NCI-H82 (cell line): ENCODE data around the gene APOO.

ENCODE experiments used
- DNase-seq: peaks from one replicate; lab custom pipeline; 2025; lab: John Stamatoyannopoulos, UW

Gene APOO

GRCh38 chrX:23907498-23908218, at the start of gene APOO, which contains the start of gene CXorf58:
Gene APOO, minus strand, starts transcription at chrX:23907938. Its CDS starts 236 bp downstream, at chrX:23907702.
Gene CXorf58, plus strand, starts transcription at chrX:23908006. Its CDS starts 2,297 bp downstream, at chrX:23910303.
- DNase-seq, result peak; percentile 98

GRCh38 chrX:23954396-23954795, 46.7 kb upstream of the APOO start:
- no peak for DNase-seq

GRCh38 chrX:23953908-23954269, 46.2 kb upstream of the APOO start:
- no peak for DNase-seq

- no peak for DNase-seq
Measured at GRCh38 chrX:23952984-23953907, 45.5 kb upstream of the APOO start.

- DNase-seq, result no peak
Measured at GRCh38 chrX:23952391-23952790, 44.7 kb upstream of the APOO start.

- peak; percentile 36 for DNase-seq
Measured at GRCh38 chrX:23945206-23945605, 37.5 kb upstream of the APOO start.

GRCh38 chrX:23944234-23944633, 36.5 kb upstream of the APOO start:
- no peak for DNase-seq

GRCh38 chrX:23939203-23939602, 31.5 kb upstream of the APOO start:
- DNase-seq, result no peak

- no peak for DNase-seq
Measured at GRCh38 chrX:23938690-23939089, 31.0 kb upstream of the APOO start.

- DNase-seq, result peak; percentile 79
Measured at GRCh38 chrX:23937100-23937499, 29.4 kb upstream of the APOO start.

- peak; percentile 12 for DNase-seq
Measured at GRCh38 chrX:23936180-23936579, 28.4 kb upstream of the APOO start.

- DNase-seq, result no peak
Measured at GRCh38 chrX:23935106-23935505, 27.4 kb upstream of the APOO start.

GRCh38 chrX:23932046-23932445, 24.3 kb upstream of the APOO start:
- DNase-seq, result no peak

GRCh38 chrX:23930894-23931604, 23.3 kb upstream of the APOO start:
- no peak for DNase-seq

GRCh38 chrX:23926015-23926414, 18.3 kb upstream of the APOO start:
- DNase-seq, result no peak

- no peak for DNase-seq
Measured at GRCh38 chrX:23919706-23920320, 12.1 kb upstream of the APOO start.

GRCh38 chrX:23919148-23919547, 11.4 kb upstream of the APOO start:
- no peak for DNase-seq

GRCh38 chrX:23911126-23911835, 3.5 kb upstream of the APOO start:
- DNase-seq, result no peak

GRCh38 chrX:23908219-23909004, 674 bp upstream of the APOO start:
- DNase-seq, result peak; percentile 81

- DNase-seq, result peak; percentile 67
Measured at GRCh38 chrX:23907111-23907497, 634 bp downstream of the APOO start.

GRCh38 chrX:23904096-23904495, 3.6 kb downstream of the APOO start:
- DNase-seq, result peak; percentile 45
